Trophoblast cell (in vitro differentiated cells and primary cell): Measurements from ENCODE around the gene SLC36A4.

Source experiments
- DNase-seq, 2 donors: peaks; one replicate each; pipeline ENCODE4 v3.0.0-alpha.2; 2016
- H2AFZ ChIP-seq: 2 replicates; pipeline ENCODE4 v1.6.1; 2013; ENCODE audit warnings: low read length, moderate library complexity, mild to moderate bottlenecking; ENCODE audit not compliant: insufficient read depth, poor library complexity
- H2AK5ac ChIP-seq: 2 replicates; pipeline ENCODE4 v1.6.1; 2013; ENCODE audit warnings: mild to moderate bottlenecking, low read length
- H2BK120ac ChIP-seq: 2 replicates; pipeline ENCODE4 v1.6.1; 2013; ENCODE audit warnings: low read length, mild to moderate bottlenecking, moderate library complexity; ENCODE audit not compliant: insufficient read depth, poor library complexity
- H2BK12ac ChIP-seq: 2 replicates; pipeline ENCODE4 v1.6.1; 2013; ENCODE audit warnings: mild to moderate bottlenecking, low read length, moderate library complexity
- H2BK5ac ChIP-seq: 2 replicates; pipeline ENCODE4 v1.6.1; 2013; ENCODE audit warnings: low read length, low read depth, moderate library complexity, mild to moderate bottlenecking; ENCODE audit not compliant: poor library complexity
- H3K14ac ChIP-seq: 2 replicates; pipeline ENCODE4 v1.6.1; 2013; ENCODE audit warnings: mild to moderate bottlenecking, low read length
- H3K18ac ChIP-seq: 2 replicates; pipeline ENCODE4 v1.6.1; 2013; ENCODE audit warnings: mild to moderate bottlenecking, low read length
- H3K23ac ChIP-seq: 2 replicates; pipeline ENCODE4 v1.6.1; 2013; ENCODE audit warnings: low read length
- H3K27ac ChIP-seq: 2 replicates; pipeline ENCODE4 v1.5.1; 2013; ENCODE audit warnings: low read depth, mild to moderate bottlenecking, inconsistent platforms, low read length, moderate library complexity
- H3K27me3 ChIP-seq: 2 replicates; pipeline ENCODE4 v1.6.1; 2013; ENCODE audit warnings: inconsistent platforms, mild to moderate bottlenecking, low read length, moderate library complexity; ENCODE audit not compliant: insufficient read depth
- H3K36me3 ChIP-seq, 2 experiments: 1 replicate in 1 of 2; 2 replicates in 1 of 2; pipeline ENCODE4 v1.6.1; 2013; ENCODE audit warnings: low read length in 2 of 2, mild to moderate bottlenecking in 2 of 2, moderate library complexity in 1 of 2; ENCODE audit not compliant: insufficient read depth in 2 of 2, control insufficient read depth in 1 of 2
- H3K4ac ChIP-seq: 2 replicates; pipeline ENCODE4 v1.6.1; 2013; ENCODE audit warnings: low read depth, mild to moderate bottlenecking, low read length, moderate library complexity
- H3K4me1 ChIP-seq, 2 experiments: 1 replicate in 1 of 2; 2 replicates in 1 of 2; pipeline ENCODE4 v1.6.1; 2013; ENCODE audit warnings: low read length in 2 of 2, mild to moderate bottlenecking in 2 of 2, moderate library complexity in 1 of 2; ENCODE audit not compliant: insufficient read depth in 2 of 2, control insufficient read depth in 1 of 2
- H3K4me2 ChIP-seq: 2 replicates; pipeline ENCODE4 v1.6.1; 2013; ENCODE audit warnings: inconsistent platforms, mild to moderate bottlenecking, low read length, moderate library complexity
- H3K4me3 ChIP-seq: 2 replicates; pipeline ENCODE4 v1.5.1; 2013; ENCODE audit warnings: mild to moderate bottlenecking, low read depth, low read length, inconsistent platforms
- H3K79me1 ChIP-seq: one replicate; pipeline ENCODE4 v1.6.1; 2013; ENCODE audit warnings: low read length
- H3K79me2 ChIP-seq: 2 replicates; pipeline ENCODE4 v1.6.1; 2013; ENCODE audit warnings: low read length, mild to moderate bottlenecking; ENCODE audit not compliant: control insufficient read depth, insufficient read depth, poor library complexity
- H3K9ac ChIP-seq: 2 replicates; pipeline ENCODE4 v1.6.1; 2013; ENCODE audit warnings: mild to moderate bottlenecking, low read length
- H3K9me3 ChIP-seq: 2 replicates; pipeline ENCODE4 v1.6.1; 2013; ENCODE audit warnings: low read depth, mild to moderate bottlenecking, control low read depth, inconsistent platforms, low read length; ENCODE audit not compliant: insufficient read depth
- H4K12ac ChIP-seq: 2 replicates; pipeline ENCODE4 v1.6.1; 2013; ENCODE audit warnings: low read depth, mild to moderate bottlenecking, low read length, moderate library complexity
- H4K8ac ChIP-seq: 2 replicates; pipeline ENCODE4 v1.6.1; 2013; ENCODE audit warnings: low read depth, mild to moderate bottlenecking, low read length, moderate library complexity
- H4K91ac ChIP-seq: one replicate; pipeline ENCODE4 v1.6.1; 2013; ENCODE audit warnings: low read depth, mild to moderate bottlenecking, low read length, moderate library complexity
- WGBS: extraction: QIAGEN DNeasy Blood & Tissue Kit; methylation state at CpG from one replicate; pipeline ENCODE4 v1.1.7; 2013; ENCODE audit warnings: missing lambda C conversion rate; ENCODE audit not compliant: insufficient read length, insufficient coverage; ENCODE audit errors: extremely low coverage; 5-methylcytosine and 5-hydroxymethylcytosine counted together

Gene SLC36A4

DNA sequence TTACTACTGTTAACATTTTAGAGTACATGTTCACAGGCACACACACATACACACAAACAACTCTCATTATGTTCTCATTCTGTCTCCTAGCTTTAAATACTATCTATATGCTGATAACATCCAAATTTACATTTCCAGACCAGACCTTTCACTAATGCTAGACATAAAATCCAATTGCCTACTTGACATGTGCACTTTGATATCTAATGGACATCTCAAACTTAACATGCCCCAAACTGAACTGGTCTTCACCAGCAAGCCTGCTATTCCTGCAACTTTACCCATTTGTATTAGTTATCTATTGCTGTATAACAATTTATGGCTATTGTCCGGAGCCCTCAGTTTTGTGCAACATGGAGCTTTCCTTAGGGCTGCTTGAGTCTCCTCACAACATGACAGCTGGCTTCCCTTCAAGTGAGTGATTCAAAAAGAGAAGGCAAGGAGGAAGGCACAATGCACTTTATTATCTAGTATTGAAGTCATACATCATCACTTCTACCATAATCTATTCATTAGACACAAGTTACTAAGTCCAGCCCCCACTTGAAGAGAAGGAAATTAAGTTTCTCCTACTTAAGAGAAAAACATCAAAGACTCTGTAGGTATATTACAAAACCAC, 3.0 kb downstream of the SLC36A4 start:
- no peak overlapping the region for H3K4me3 ChIP-seq
- H3K18ac ChIP-seq = no peak overlapping the region
- H3K36me3 ChIP-seq = no peaks in the 10 kb centered on the region
- no peak overlapping the region for H3K9ac ChIP-seq
- no peak overlapping the region for H4K8ac ChIP-seq
- no peak overlapping the region for H2BK120ac ChIP-seq
- H3K9me3 ChIP-seq = peaks cover 2% of the 10 kb centered on the region
- no peak overlapping the region for H3K4me2 ChIP-seq
- H2BK12ac ChIP-seq = no peak overlapping the region
- no peak overlapping the region for H3K14ac ChIP-seq
- H3K4ac ChIP-seq = no peak overlapping the region
- DNase-seq = no peak
- no peak overlapping the region for H3K27ac ChIP-seq
- no peak overlapping the region for H2AFZ ChIP-seq
- peaks cover 5% of the 10 kb centered on the region for H3K79me2 ChIP-seq
- no peak overlapping the region for H4K91ac ChIP-seq
- peaks cover 0 to 8% of the 10 kb centered on the region in 2 experiments for H3K4me1 ChIP-seq
- no peak overlapping the region for H2AK5ac ChIP-seq
- no peaks in the 10 kb centered on the region for H3K27me3 ChIP-seq
- no CpG with 5 or more reads among the region's 1 CpG for WGBS
- peaks cover 7% of the 10 kb centered on the region for H3K79me1 ChIP-seq
- H4K12ac ChIP-seq = no peak overlapping the region
- no peak overlapping the region for H3K23ac ChIP-seq
- no peak overlapping the region for H2BK5ac ChIP-seq

DNA sequence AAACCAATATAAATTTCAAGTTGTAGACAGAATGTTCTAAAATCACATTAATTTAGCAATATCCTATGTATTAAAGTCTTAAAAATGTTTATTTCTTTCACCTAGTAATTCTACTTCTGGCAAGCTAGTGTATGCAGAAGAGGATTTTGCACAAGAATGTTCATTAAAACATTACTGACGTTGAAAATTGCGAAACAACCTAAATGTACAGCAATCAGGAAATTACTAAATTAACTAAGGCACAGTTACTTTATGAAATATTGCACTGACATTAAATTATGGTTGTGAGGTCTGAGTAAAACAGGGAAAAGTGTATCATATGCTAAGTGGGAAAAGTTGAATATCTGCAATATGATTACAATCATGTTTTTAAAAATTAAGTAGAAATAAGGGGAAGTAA, 4.1 kb downstream of the SLC36A4 start:
- Histone ChIP-seq H3K18ac (no peak overlapping the region), H3K14ac (no peak overlapping the region), H4K12ac (no peak overlapping the region), H4K8ac (no peak overlapping the region), H3K4me3 (no peak overlapping the region), H3K9ac (no peak overlapping the region), H3K27ac (no peak overlapping the region), H2BK120ac (no peak overlapping the region), H2AK5ac (no peak overlapping the region), H2BK5ac (no peak overlapping the region), H3K4me2 (no peak overlapping the region), H2AFZ (no peak overlapping the region), H3K79me2 (peaks cover 5% of the 10 kb centered on the region), H3K4me1 (peaks cover 0 to 8% of the 10 kb centered on the region in 2 experiments), H3K27me3 (no peaks in the 10 kb centered on the region), H3K36me3 (peaks cover 0 to 2% of the 10 kb centered on the region in 2 experiments), H3K9me3 (peaks cover 2% of the 10 kb centered on the region), H2BK12ac (no peak overlapping the region), H4K91ac (no peak overlapping the region), H3K4ac (no peak overlapping the region), H3K79me1 (peaks cover 7% of the 10 kb centered on the region), H3K23ac (no peak overlapping the region)
- no CpG with 5 or more reads among the region's 2 CpGs for WGBS
- DNase-seq = no peak

DNA sequence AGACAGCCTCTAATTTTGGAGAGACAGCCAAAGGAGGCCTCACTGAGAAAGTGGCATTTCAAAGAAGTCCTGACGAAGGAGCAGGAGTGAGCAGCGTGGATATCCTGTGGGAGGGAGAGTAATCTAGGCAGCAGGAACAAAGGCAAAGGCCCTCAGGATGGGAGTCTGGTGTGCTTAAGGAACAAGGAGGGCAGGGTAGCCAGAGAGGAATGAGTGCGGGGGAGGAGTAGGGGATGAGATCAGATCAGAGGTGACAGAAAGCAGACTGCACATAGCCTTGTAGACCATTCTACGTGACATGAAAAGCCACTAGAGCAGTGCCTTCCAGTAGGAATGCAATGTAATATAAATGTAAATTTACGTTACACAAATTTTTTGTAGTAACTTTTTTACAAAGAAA, 5.6 kb downstream of the SLC36A4 start:
- no peak overlapping the region for H3K4me2 ChIP-seq
- peak overlapping the region; percentile 41 for H3K27ac ChIP-seq
- H3K4me1 ChIP-seq = peaks cover 0 to 8% of the 10 kb centered on the region in 2 experiments
- H3K18ac ChIP-seq = no peak overlapping the region
- no peak overlapping the region for H4K8ac ChIP-seq
- H3K79me1 ChIP-seq = peaks cover 1% of the 10 kb centered on the region
- H3K9me3 ChIP-seq = no peaks in the 10 kb centered on the region
- no peak overlapping the region for H2AFZ ChIP-seq
- H3K4ac ChIP-seq = no peak overlapping the region
- H3K27me3 ChIP-seq = no peaks in the 10 kb centered on the region
- no peak overlapping the region for H2BK120ac ChIP-seq
- WGBS = no CpG with 5 or more reads among the region's 5 CpGs
- H3K9ac ChIP-seq = no peak overlapping the region
- H2BK12ac ChIP-seq = no peak overlapping the region
- H3K4me3 ChIP-seq = no peak overlapping the region
- H4K91ac ChIP-seq = no peak overlapping the region
- H4K12ac ChIP-seq = no peak overlapping the region
- peaks cover 1% of the 10 kb centered on the region for H3K79me2 ChIP-seq
- H3K14ac ChIP-seq = no peak overlapping the region
- H2BK5ac ChIP-seq = no peak overlapping the region
- no peak for DNase-seq
- H3K36me3 ChIP-seq = peaks cover 0 to 2% of the 10 kb centered on the region in 2 experiments
- no peak overlapping the region for H3K23ac ChIP-seq
- H2AK5ac ChIP-seq = no peak overlapping the region

DNA sequence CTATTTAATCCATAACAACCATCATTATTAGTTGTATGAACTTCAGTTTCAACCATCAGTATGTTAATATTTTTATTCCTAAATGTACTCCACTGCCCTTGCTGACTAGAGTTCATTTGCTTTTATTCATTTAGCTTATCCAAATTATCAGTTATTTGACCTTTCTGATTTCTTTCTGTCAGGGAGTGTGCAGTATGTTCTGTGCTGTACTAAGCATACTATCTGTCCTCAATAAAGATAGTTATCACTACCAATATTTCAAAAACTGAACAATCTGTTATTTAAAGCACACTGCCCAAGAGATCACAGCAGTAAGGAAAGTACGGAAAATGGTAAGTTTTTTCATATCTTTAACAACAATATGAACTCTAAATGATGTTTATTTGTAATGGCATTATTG, 8.3 kb downstream of the SLC36A4 start:
- no peak overlapping the region for H2AFZ ChIP-seq
- no peak overlapping the region for H3K4ac ChIP-seq
- no peak overlapping the region for H4K8ac ChIP-seq
- H2BK5ac ChIP-seq = no peak overlapping the region
- H2AK5ac ChIP-seq = no peak overlapping the region
- no peak overlapping the region for H2BK12ac ChIP-seq
- no peak overlapping the region for H3K23ac ChIP-seq
- no CpG with 5 or more reads among the region's 1 CpG for WGBS
- H3K4me3 ChIP-seq = no peak overlapping the region
- H3K36me3 ChIP-seq = peaks cover 0 to 2% of the 10 kb centered on the region in 2 experiments
- H3K27me3 ChIP-seq = no peaks in the 10 kb centered on the region
- no peak overlapping the region for H3K14ac ChIP-seq
- H3K9me3 ChIP-seq = no peaks in the 10 kb centered on the region
- no peak overlapping the region for H3K27ac ChIP-seq
- no peak overlapping the region for H4K12ac ChIP-seq
- H3K18ac ChIP-seq = no peak overlapping the region
- H2BK120ac ChIP-seq = no peak overlapping the region
- H3K79me2 ChIP-seq = no peaks in the 10 kb centered on the region
- H4K91ac ChIP-seq = no peak overlapping the region
- H3K9ac ChIP-seq = no peak overlapping the region
- peaks cover 0 to 3% of the 10 kb centered on the region in 2 experiments for H3K4me1 ChIP-seq
- no peaks in the 10 kb centered on the region for H3K79me1 ChIP-seq
- no peak overlapping the region for H3K4me2 ChIP-seq
- no peak for DNase-seq
